ENCODE measurements around the gene CLEC4D. TPM values are rescaled to one million over a fixed set of nuclear protein-coding genes. Genes with fewer than 3 reads are reported as not detected.

Gene CLEC4D
- total RNA-seq (2021; ENCODE audit: unreplicated experiment) (not detected), Bru-seq, nascent RNA (percentile 14 among the genes with signal in this experiment), BruChase-seq, experiment 1, labeled RNA remaining after a 6-hour chase (percentile 13 among the genes with signal in this experiment), BruChase-seq, experiment 2, labeled RNA remaining after a 2-hour chase (percentile 18 among the genes with signal in this experiment)
- polyA plus RNA-seq (2012), result not detected in 2 replicates
- long read RNA-seq, result 0 reads

GRCh38 chr12:8513256-8513655, at the start of gene CLEC4D:
Gene CLEC4D, plus strand, starts transcription at chr12:8513503. Its CDS starts 230 bp downstream, at chr12:8513733.
- Histone ChIP-seq H3K9ac (ENCODE audit: low read length) (no peak within 1 kb of the TSS), H3K27me3 (ENCODE audit: insufficient read depth, low read length) (peaks cover 55% of the 10 kb centered on the region), H2AFZ (ENCODE audit: low read depth, low read length, poor library complexity, severe bottlenecking) (no peak within 1 kb of the TSS), H3K9me3 (ENCODE audit: control insufficient read depth in 1 of 2, insufficient read depth in 1 of 2, low read depth in 1 of 2, low read length in 2 of 2) (no peaks in the 10 kb centered on the region), H3K36me3 (ENCODE audit: control insufficient read depth in 1 of 2, insufficient read depth in 2 of 2, low read length in 2 of 2) (no peaks in the 10 kb centered on the region), H3K4me2 (ENCODE audit: low read length) (no peak within 1 kb of the TSS), H3K4me1 (ENCODE audit: control insufficient read depth in 1 of 2, insufficient read depth in 2 of 2, low read length in 2 of 2) (no peaks in the 10 kb centered on the region), H4K20me1 (ENCODE audit: insufficient read depth) (no peaks in the 10 kb centered on the region), H3K9me2 (ENCODE audit: insufficient read depth) (no peaks in the 10 kb centered on the region), H3K4me3 (replicated peaks in 1 of 2; ENCODE audit: low read depth in 1 of 2, low read length in 2 of 2) (no peak within 1 kb of the TSS), H3K27ac (ENCODE audit: low read depth, low read length) (no peak within 1 kb of the TSS), H3K79me2 (ENCODE audit: insufficient read depth, low read length) (no peaks in the 10 kb centered on the region)
- TF ChIP-seq MAX (IDR thresholded peaks at IDR 0.05), result no peak
- TF ChIP-seq ATF3 (IDR thresholded peaks at IDR 0.05), result no peak
- no peak for TF ChIP-seq POLR2AphosphoS5 (IDR thresholded peaks at IDR 0.05; ENCODE audit: low read depth, low read length)
- TF ChIP-seq REST (IDR thresholded peaks at IDR 0.05; ENCODE audit: low read depth), result no peak
- no peak for TF ChIP-seq ZFX (IDR thresholded peaks at IDR 0.05)
- TF ChIP-seq SP1 (IDR thresholded peaks at IDR 0.05; ENCODE audit: low read depth), result no peak
- TF ChIP-seq ELF1 (IDR thresholded peaks at IDR 0.05; ENCODE audit: borderline replicate concordance, low read depth), result no peak
- no peak for TF ChIP-seq JUND (IDR thresholded peaks at IDR 0.05)
- no peak for TF ChIP-seq RAD21 (IDR thresholded peaks at IDR 0.05; ENCODE audit: low read depth)
- no peak for TF ChIP-seq EZH2phosphoT487 (IDR thresholded peaks at IDR 0.05; ENCODE audit: borderline replicate concordance)
- TF ChIP-seq POLR2A (IDR thresholded peaks at IDR 0.05; ENCODE audit: borderline replicate concordance, extremely low read depth, insufficient read depth, insufficient read length), result no peak
- no peak for TF ChIP-seq SRF (IDR thresholded peaks at IDR 0.05; ENCODE audit: low read depth)
- TF ChIP-seq CBX3 (IDR thresholded peaks at IDR 0.05; ENCODE audit: low read depth), result no peak
- TF ChIP-seq ZNF274 (IDR thresholded peaks at IDR 0.05; ENCODE audit: low read depth, low read length), result no peak
- TF ChIP-seq FOSL1 (IDR thresholded peaks at IDR 0.05; ENCODE audit: low read depth), result no peak
- no peak for TF ChIP-seq ZBTB33 (IDR thresholded peaks at IDR 0.05; ENCODE audit: extremely low read depth, insufficient replicate concordance, low read length)
- no peak for TF ChIP-seq CTCF (IDR thresholded peaks at IDR 0.05 in 2 of 3, conservative IDR thresholded peaks at IDR 0.05 in 1 of 3; ENCODE audit: borderline replicate concordance in 1 of 3, insufficient read depth in 1 of 3, low read depth in 2 of 3, low read length in 2 of 3)
- intact Hi-C loops (cut with micrococcal nuclease), result no loop called here
- ChIA-PET CTCF (no interaction called here), RAD21 (ENCODE audit: low non-redundant PET in 1 of 2, low total read pairs in 2 of 2, uncharacterized antibody in 2 of 2, unreplicated experiment in 2 of 2) (no interaction called here), POLR2A (no interaction called here)
- no peak for ATAC-seq
- BruUV-seq (replicated peaks), result no TSS peak
- no peak for DNase-seq (ENCODE audit: low read depth, low spot score)

All from HCT116 (cell line).